ENCODE measurements around the gene ZNF326. TPM values are rescaled to one million over a fixed set of nuclear protein-coding genes. Genes with fewer than 3 reads are reported as not detected.

The ZNF326 gene
- total RNA-seq, 6 experiments from 2014 or later, result 14.7 to 19.8 (median 17.2) TPM

DNA sequence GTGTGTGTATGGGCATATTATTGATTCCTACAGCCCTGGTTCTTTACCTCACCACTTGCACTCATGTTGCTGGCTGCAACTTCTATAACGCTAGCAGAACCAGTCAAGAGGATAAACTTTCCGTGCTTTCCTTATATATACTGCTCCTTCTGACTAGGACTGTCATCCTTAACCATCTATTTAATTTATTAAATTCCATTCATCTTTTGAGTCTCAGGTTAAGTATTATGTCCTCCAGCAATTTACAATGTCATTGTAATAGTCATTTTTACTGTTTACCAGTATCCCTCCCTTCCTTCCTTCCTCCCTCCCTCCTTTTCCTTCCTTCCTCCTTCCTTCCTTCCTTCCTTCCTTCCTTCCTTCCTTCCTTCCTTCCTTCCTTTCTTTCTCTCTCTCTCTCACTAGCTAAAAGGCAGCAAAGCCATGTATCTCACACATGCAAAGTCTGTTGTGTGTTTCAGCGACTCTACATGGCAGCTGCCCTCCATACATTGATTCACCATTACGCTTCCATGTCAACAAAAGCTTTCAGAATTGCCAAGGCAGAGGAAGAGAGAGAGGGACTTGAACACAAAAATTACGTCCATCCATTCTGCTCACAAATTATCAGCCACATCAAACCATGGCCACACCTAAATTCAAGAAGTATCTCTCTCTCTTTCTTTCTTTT is 73.8 kb downstream of the ZNF326 start:
- no peak for DNase-seq
- Mint-ChIP-seq H3K9me3 (no peaks in the 10 kb centered on the region; the same call in 1 of the 2 replicates), H3K27me3 (ENCODE audit: insufficient read depth) (no peaks in the 10 kb centered on the region; the same call in 1 of the 2 replicates), H3K27ac (no peak overlapping the region), H3K4me1 (ENCODE audit: low read depth) (no peaks in the 10 kb centered on the region), H3K4me3 (no peak overlapping the region), H3K36me3 (ENCODE audit: low read depth) (no peaks in the 10 kb centered on the region)
- TF ChIP-seq, protein P1, sequence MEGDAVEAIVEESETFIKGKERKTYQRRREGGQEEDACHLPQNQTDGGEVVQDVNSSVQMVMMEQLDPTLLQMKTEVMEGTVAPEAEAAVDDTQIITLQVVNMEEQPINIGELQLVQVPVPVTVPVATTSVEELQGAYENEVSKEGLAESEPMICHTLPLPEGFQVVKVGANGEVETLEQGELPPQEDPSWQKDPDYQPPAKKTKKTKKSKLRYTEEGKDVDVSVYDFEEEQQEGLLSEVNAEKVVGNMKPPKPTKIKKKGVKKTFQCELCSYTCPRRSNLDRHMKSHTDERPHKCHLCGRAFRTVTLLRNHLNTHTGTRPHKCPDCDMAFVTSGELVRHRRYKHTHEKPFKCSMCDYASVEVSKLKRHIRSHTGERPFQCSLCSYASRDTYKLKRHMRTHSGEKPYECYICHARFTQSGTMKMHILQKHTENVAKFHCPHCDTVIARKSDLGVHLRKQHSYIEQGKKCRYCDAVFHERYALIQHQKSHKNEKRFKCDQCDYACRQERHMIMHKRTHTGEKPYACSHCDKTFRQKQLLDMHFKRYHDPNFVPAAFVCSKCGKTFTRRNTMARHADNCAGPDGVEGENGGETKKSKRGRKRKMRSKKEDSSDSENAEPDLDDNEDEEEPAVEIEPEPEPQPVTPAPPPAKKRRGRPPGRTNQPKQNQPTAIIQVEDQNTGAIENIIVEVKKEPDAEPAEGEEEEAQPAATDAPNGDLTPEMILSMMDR (IDR thresholded peaks at IDR 0.05), result no peak

DNA sequence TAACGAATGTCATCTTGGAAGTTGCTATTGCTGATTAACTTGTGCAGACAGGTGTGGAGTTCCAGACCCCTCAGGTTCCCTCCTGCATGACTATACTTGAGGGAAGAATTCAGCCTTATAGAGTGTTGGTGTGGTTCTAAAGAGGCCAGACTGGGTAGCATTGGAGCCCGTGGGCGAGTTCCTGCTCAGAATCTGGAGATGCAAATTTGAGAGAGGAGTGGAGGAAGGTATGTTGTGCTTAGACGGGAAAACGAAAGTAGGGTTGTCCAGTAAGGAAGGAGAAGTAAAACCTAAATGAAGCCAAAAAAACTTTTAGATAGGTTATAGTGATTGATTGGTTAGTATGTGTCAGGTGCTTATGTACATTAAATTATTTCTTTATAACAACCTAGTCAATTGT is 79.2 kb downstream of the ZNF326 start:
- TF ChIP-seq, protein P1 (IDR thresholded peaks at IDR 0.05), result no peak
- peaks cover 5% of the 10 kb centered on the region for H3K27me3 Mint-ChIP-seq (ENCODE audit: insufficient read depth)
- no peaks in the 10 kb centered on the region for H3K9me3 Mint-ChIP-seq
- no peak for DNase-seq
- H3K4me1 Mint-ChIP-seq (ENCODE audit: low read depth), result no peaks in the 10 kb centered on the region
- H3K27ac Mint-ChIP-seq, result no peak overlapping the region
- H3K36me3 Mint-ChIP-seq (ENCODE audit: low read depth), result no peaks in the 10 kb centered on the region
- peak overlapping the region; percentile 20 for H3K4me3 Mint-ChIP-seq

- TF ChIP-seq, protein P1 (IDR thresholded peaks at IDR 0.05), result no peak
- peak overlapping the region; percentile 20; the same call in 1 of the 2 replicates for H3K4me3 Mint-ChIP-seq
- H3K27ac Mint-ChIP-seq, result no peak overlapping the region
- no peak for DNase-seq
- peaks cover 6% of the 10 kb centered on the region for H3K27me3 Mint-ChIP-seq (ENCODE audit: insufficient read depth)
- no peaks in the 10 kb centered on the region for H3K4me1 Mint-ChIP-seq (ENCODE audit: low read depth)
- no peaks in the 10 kb centered on the region for H3K36me3 Mint-ChIP-seq (ENCODE audit: low read depth)
- no peaks in the 10 kb centered on the region for H3K9me3 Mint-ChIP-seq
These were observed 79.7 kb downstream of the ZNF326 start for GRCh38 chr1:90074566-90074965.

DNA sequence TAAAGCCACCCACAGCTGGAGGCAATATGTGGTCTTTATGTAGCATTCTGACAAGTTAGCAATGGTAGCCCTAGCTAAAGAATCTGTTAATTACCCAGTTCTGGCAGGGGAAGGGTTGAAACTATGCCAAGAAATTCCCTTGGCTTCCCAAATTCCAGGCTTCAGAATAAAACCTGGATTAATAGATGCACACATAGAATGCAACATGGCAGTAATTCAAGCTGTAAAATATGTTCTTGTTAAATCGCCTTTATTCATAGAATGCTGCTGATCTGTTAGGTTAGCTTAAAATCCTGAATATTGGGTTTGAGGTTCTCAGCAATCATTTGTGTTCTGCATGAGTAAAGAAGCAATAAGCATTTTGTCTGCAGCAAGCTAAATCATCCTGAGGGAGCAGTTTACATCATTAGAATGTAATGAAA is 80.1 kb downstream of the ZNF326 start:
- no peak overlapping the region for H3K27ac Mint-ChIP-seq
- no peak for DNase-seq
- peaks cover 8% of the 10 kb centered on the region for H3K27me3 Mint-ChIP-seq (ENCODE audit: insufficient read depth)
- H3K4me3 Mint-ChIP-seq, result no peak overlapping the region
- no peaks in the 10 kb centered on the region for H3K4me1 Mint-ChIP-seq (ENCODE audit: low read depth)
- H3K36me3 Mint-ChIP-seq (ENCODE audit: low read depth), result no peaks in the 10 kb centered on the region
- H3K9me3 Mint-ChIP-seq, result no peaks in the 10 kb centered on the region
- TF ChIP-seq, protein P1 (IDR thresholded peaks at IDR 0.05), result no peak

DNA sequence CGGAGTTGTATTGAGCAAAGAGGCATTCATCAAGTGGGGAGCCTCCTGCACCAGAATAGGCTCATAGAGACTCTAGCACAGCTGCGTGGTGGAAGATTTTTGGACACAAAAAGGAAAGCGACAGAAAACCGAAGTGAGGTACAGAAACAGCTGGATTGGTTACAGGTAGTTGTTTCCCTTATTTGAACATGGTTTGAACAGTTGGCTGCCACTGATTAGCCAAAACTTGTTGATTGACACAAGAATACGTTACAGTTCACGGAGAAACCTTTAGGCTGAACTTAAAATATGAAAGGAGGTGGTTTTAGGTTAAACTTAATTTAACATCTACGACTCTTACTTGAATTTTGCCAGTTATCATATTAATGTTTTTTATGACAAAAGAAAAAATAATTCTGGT is 89.1 kb downstream of the ZNF326 start:
- Mint-ChIP-seq H3K9me3 (no peaks in the 10 kb centered on the region), H3K36me3 (ENCODE audit: low read depth) (no peaks in the 10 kb centered on the region), H3K4me1 (ENCODE audit: low read depth) (no peaks in the 10 kb centered on the region), H3K27me3 (ENCODE audit: insufficient read depth) (peaks cover 8% of the 10 kb centered on the region; the same call in 1 of the 2 replicates), H3K27ac (no peak overlapping the region), H3K4me3 (no peak overlapping the region)
- TF ChIP-seq, protein P1 (IDR thresholded peaks at IDR 0.05), result no peak
- DNase-seq, result no peak

Other genes starting within 250 kb of the ZNF326 start
- gene LRRC8D, start 174.1 kb upstream of the ZNF326 start, total RNA-seq (2021; fragmentation: NEBNext Ultra II Directional; extraction: Animal tissue kit (Norgen Biotek cat#: 25700)), result 10 to 100 TPM; 33.5 to 46.7 (median 41.8) TPM

All from HFFc6 (cell line).